GM18498 (cell line): ENCODE data around the gene PITPNC1.
"Not testable (repeated sequence)": the region's sequence is repeated elsewhere in the genome, so short reads cannot be mapped to it uniquely, and the experiment has no call there.

Experiments used
- ATAC-seq: cut with Tn5 transposase; IDR thresholded peaks from one replicate; pipeline ENCODE4 v1.9.1; 2021; ENCODE audit warnings: mild to moderate bottlenecking, moderate library complexity; ENCODE audit not compliant: unreplicated experiment

Gene PITPNC1

GRCh38 chr17:67637901-67638641 is 261.0 kb downstream of the PITPNC1 start:
- ATAC-seq, result no peak

- no peak for ATAC-seq
Measured at GRCh38 chr17:67638871-67639270, 261.8 kb downstream of the PITPNC1 start.

- ATAC-seq, result no peak
Measured at GRCh38 chr17:67639555-67639954, 262.5 kb downstream of the PITPNC1 start.

- no peak for ATAC-seq
Measured at GRCh38 chr17:67639979-67640378, 262.9 kb downstream of the PITPNC1 start.

- ATAC-seq, result no peak
Measured at GRCh38 chr17:67642488-67642887, 265.4 kb downstream of the PITPNC1 start.

- no peak for ATAC-seq
Measured at GRCh38 chr17:67644061-67644460, 267.0 kb downstream of the PITPNC1 start.

GRCh38 chr17:67645195-67645594 is 268.1 kb downstream of the PITPNC1 start:
- ATAC-seq, result not testable (repeated sequence)

GRCh38 chr17:67646472-67646871 is 269.4 kb downstream of the PITPNC1 start:
- ATAC-seq, result no peak

GRCh38 chr17:67647482-67647881 is 270.4 kb downstream of the PITPNC1 start:
- no peak for ATAC-seq

GRCh38 chr17:67648032-67648905 is 271.2 kb downstream of the PITPNC1 start:
- no peak for ATAC-seq

- ATAC-seq, result not testable (repeated sequence)
Measured at GRCh38 chr17:67648906-67649295, 271.8 kb downstream of the PITPNC1 start.

GRCh38 chr17:67649891-67650290 is 272.8 kb downstream of the PITPNC1 start:
- ATAC-seq, result no peak

GRCh38 chr17:67651218-67651579 is 274.1 kb downstream of the PITPNC1 start:
- ATAC-seq, result not testable (repeated sequence)

- no peak for ATAC-seq
Measured at GRCh38 chr17:67652433-67652832, 275.4 kb downstream of the PITPNC1 start.

GRCh38 chr17:67655478-67656148 is 278.5 kb downstream of the PITPNC1 start:
- ATAC-seq, result no peak

GRCh38 chr17:67656494-67657203 is 279.6 kb downstream of the PITPNC1 start:
- no peak for ATAC-seq

GRCh38 chr17:67657596-67657995 is 280.5 kb downstream of the PITPNC1 start:
- ATAC-seq, result no peak

GRCh38 chr17:67658265-67658664 is 281.2 kb downstream of the PITPNC1 start:
- no peak for ATAC-seq

- no peak for ATAC-seq
Measured at GRCh38 chr17:67659028-67659427, 281.9 kb downstream of the PITPNC1 start.

GRCh38 chr17:67662712-67663111 is 285.6 kb downstream of the PITPNC1 start:
- ATAC-seq, result no peak

- no peak for ATAC-seq
Measured at GRCh38 chr17:67663457-67663856, 286.4 kb downstream of the PITPNC1 start.
